Keratinocyte (primary cell): ENCODE results near the gene E4F1. TPM values are rescaled to one million over a fixed set of nuclear protein-coding genes. Genes with fewer than 3 reads are reported as not detected.

Source experiments
- DNase-seq: peaks from one replicate; pipeline ENCODE4 v3.0.0-alpha.2; 2011; ENCODE audit warnings: low read depth, missing footprints, low spot score
- FAIRE-seq: peaks from 2 replicates; lab custom pipeline; 2011; peaks lifted over from hg19 to GRCh38; lab: Jason Lieb, UNC
- H2AFZ ChIP-seq: 2 replicates; pipeline ENCODE4 v1.6.0; 2012; ENCODE audit warnings: low read length, control low read depth, inconsistent platforms; ENCODE audit not compliant: control insufficient read depth
- H3K27ac ChIP-seq: 2 replicates; pipeline ENCODE4 v1.5.1; 2011; ENCODE audit warnings: low read length; ENCODE audit not compliant: control insufficient read depth, insufficient read depth
- H3K27me3 ChIP-seq: 3 replicates; pipeline ENCODE4 v1.6.0; 2011; ENCODE audit warnings: low read length; ENCODE audit not compliant: control insufficient read depth, insufficient read depth; ENCODE audit errors: extremely low read depth
- H3K36me3 ChIP-seq, 2 experiments: 2 replicates in 1 of 2; 3 replicates in 1 of 2; pipeline ENCODE4 v1.5.1; 2011; ENCODE audit warnings: low read length in 2 of 2, mild to moderate bottlenecking in 1 of 2; ENCODE audit not compliant: control insufficient read depth in 2 of 2, insufficient read depth in 2 of 2; ENCODE audit errors: extremely low read depth in 1 of 2
- H3K4me1 ChIP-seq: 3 replicates; pipeline ENCODE4 v1.5.1; 2011; ENCODE audit warnings: low read length; ENCODE audit not compliant: control insufficient read depth, insufficient read depth; ENCODE audit errors: extremely low read depth
- H3K4me2 ChIP-seq: 3 replicates; pipeline ENCODE4 v1.6.0; 2011; ENCODE audit warnings: low read depth, low read length; ENCODE audit not compliant: control insufficient read depth, insufficient read depth; ENCODE audit errors: extremely low read depth
- H3K4me3 ChIP-seq, 3 experiments: fragments of 200-600 bp in 1 of 3; sonication (generic) in 1 of 3; 2 replicates in 2 of 3; 3 replicates in 1 of 3; pipeline ENCODE4 v1.5.1; 2011 to 2016; ENCODE audit warnings: low read length in 3 of 3, mild to moderate bottlenecking in 3 of 3, control low read depth in 2 of 3, inconsistent platforms in 1 of 3, low read depth in 1 of 3, mixed read lengths in 1 of 3, mixed run types in 1 of 3, moderate library complexity in 1 of 3; ENCODE audit not compliant: control insufficient read depth in 2 of 3, insufficient read depth in 2 of 3; ENCODE audit errors: extremely low read depth in 1 of 3
- H3K79me2 ChIP-seq: 2 replicates; pipeline ENCODE4 v1.6.0; 2012; ENCODE audit warnings: low read length; ENCODE audit not compliant: control insufficient read depth, insufficient read depth
- H3K9ac ChIP-seq: 3 replicates; pipeline ENCODE4 v1.6.0; 2011; ENCODE audit warnings: low read length; ENCODE audit not compliant: control insufficient read depth, insufficient read depth; ENCODE audit errors: extremely low read depth
- H3K9me1 ChIP-seq: 3 replicates; pipeline ENCODE4 v1.6.0; 2011; ENCODE audit warnings: low read length; ENCODE audit not compliant: control insufficient read depth, insufficient read depth; ENCODE audit errors: extremely low read depth
- H3K9me3 ChIP-seq: 2 replicates; pipeline ENCODE4 v1.5.1; 2012; ENCODE audit warnings: low read depth, low read length; ENCODE audit not compliant: control insufficient read depth
- H4K20me1 ChIP-seq: 3 replicates; pipeline ENCODE4 v1.6.0; 2011; ENCODE audit warnings: low read length; ENCODE audit not compliant: control insufficient read depth, insufficient read depth; ENCODE audit errors: extremely low read depth
- CTCF ChIP-seq, 3 experiments: IDR thresholded peaks in 1 of 3; conservative IDR thresholded peaks in 1 of 3; optimal IDR thresholded peaks in 1 of 3; 2 replicates in 2 of 3; 3 replicates in 1 of 3; pipeline versions ENCODE3 to v1.5.1; 2011; ENCODE audit warnings: low read length in 3 of 3, mild to moderate bottlenecking in 3 of 3, moderate library complexity in 2 of 3, control low read depth in 1 of 3, inconsistent platforms in 1 of 3; ENCODE audit not compliant: insufficient read depth in 2 of 3; ENCODE audit errors: extremely low read depth in 1 of 3
- EZH2 ChIP-seq: IDR thresholded peaks from one replicate; pipeline ENCODE4 v1.6.1; 2012; ENCODE audit warnings: inconsistent platforms, mild to moderate bottlenecking, low read length, moderate library complexity
- dilution Hi-C: fragments of 300-500 bp; cut with MboI; formaldehyde crosslinking; loops from one replicate; pipeline ENCODE4 v1.7.0; 2020; ENCODE audit warnings: low sequenced_read_pairs; ENCODE audit not compliant: extremely low pct_ligation_motif_present
- polyA plus RNA-seq, 5 experiments: library from polyadenylated mRNA; depleted of rRNA in 3 of 5; stranded (reverse) in 3 of 5; stranded (forward) in 1 of 5; unstranded in 1 of 5; fragments of >200 nt; gene quantifications; 1 replicate in 1 of 5; 2 replicates in 3 of 5; 3 replicates in 1 of 5; pipeline versions ENCODE4 v1.2.1 to v1.2.3, GENCODE V29; 2011 to 2012; ENCODE audit warnings: missing spikeins in 2 of 5, low read depth in 1 of 5, low replicate concordance in 1 of 5

The E4F1 gene
- polyA plus RNA-seq, 1 donor (not counting 4 experiments of a cell fraction or from before 2014, with no cell fraction given) = 10.5 TPM

- Histone ChIP-seq H3K36me3 (peaks cover 21 to 45% of the 10 kb centered on the region in 2 experiments), H3K4me2 (no peak overlapping the region), H2AFZ (no peak overlapping the region), H3K4me3 (no peak overlapping the region), H4K20me1 (no peaks in the 10 kb centered on the region), H3K79me2 (peaks cover 41% of the 10 kb centered on the region), H3K27me3 (no peaks in the 10 kb centered on the region), H3K9me1 (peaks cover 3% of the 10 kb centered on the region), H3K4me1 (peaks cover 21% of the 10 kb centered on the region), H3K27ac (no peak overlapping the region), H3K9me3 (no peaks in the 10 kb centered on the region), H3K9ac (no peak overlapping the region)
- DNase-seq (no peak), FAIRE-seq (no peak)
- dilution Hi-C loops = no loop called here
- TF ChIP-seq CTCF (optimal IDR thresholded peaks at IDR 0.05 in 1 of 3, IDR thresholded peaks at IDR 0.05 in 1 of 3, conservative IDR thresholded peaks at IDR 0.05 in 1 of 3; ENCODE audit: extremely low read depth in 1 of 3, insufficient read depth in 2 of 3, low read length in 3 of 3) = no peak
- TF ChIP-seq EZH2 = no peak
Measured at GRCh38 chr16:2229091-2229490, 5.7 kb downstream of the E4F1 start.

GRCh38 chr16:2229632-2230250, 6.3 kb downstream of the E4F1 start:
- TF ChIP-seq EZH2 (no peak), CTCF (optimal IDR thresholded peaks at IDR 0.05 in 1 of 3, IDR thresholded peaks at IDR 0.05 in 1 of 3, conservative IDR thresholded peaks at IDR 0.05 in 1 of 3; ENCODE audit: extremely low read depth in 1 of 3, insufficient read depth in 2 of 3, low read length in 3 of 3) (no peak)
- no peaks in the 10 kb centered on the region for H3K9me3 ChIP-seq
- H3K4me3 ChIP-seq = no peak overlapping the region
- no peaks in the 10 kb centered on the region for H4K20me1 ChIP-seq
- H3K36me3 ChIP-seq = peaks cover 22 to 46% of the 10 kb centered on the region in 2 experiments
- dilution Hi-C loops = no loop called here
- no peak overlapping the region for H3K27ac ChIP-seq
- H3K4me1 ChIP-seq = peaks cover 17% of the 10 kb centered on the region
- H3K79me2 ChIP-seq = peaks cover 35% of the 10 kb centered on the region
- no peak for DNase-seq
- H3K27me3 ChIP-seq = no peaks in the 10 kb centered on the region
- FAIRE-seq = no peak
- no peak overlapping the region for H2AFZ ChIP-seq
- H3K9ac ChIP-seq = no peak overlapping the region
- H3K9me1 ChIP-seq = peaks cover 3% of the 10 kb centered on the region
- H3K4me2 ChIP-seq = no peak overlapping the region
